ENCODE data around the gene HLA-DRA. TPM values are rescaled to one million over a fixed set of nuclear protein-coding genes. Genes with fewer than 3 reads are reported as not detected.

HLA-DRA gene
- total RNA-seq, 1 donor from 2014 or later: 158 TPM

GRCh38 chr6:32436186-32436585, 3.5 kb upstream of the HLA-DRA start:
- TF ChIP-seq CTCF (IDR thresholded peaks at IDR 0.05) (no peak), POLR2A (IDR thresholded peaks at IDR 0.05) (no peak), POLR2AphosphoS5 (IDR thresholded peaks at IDR 0.05; ENCODE audit: insufficient read depth in 1 of 2, low read depth in 1 of 2) (no peak)
- Histone ChIP-seq H3K4me1 (no peaks in the 10 kb centered on the region), H3K9me3 (no peaks in the 10 kb centered on the region), H3K4me3 (no peak overlapping the region), H3K36me3 (no peaks in the 10 kb centered on the region), H3K27ac (no peak overlapping the region), H3K27me3 (no peaks in the 10 kb centered on the region)
- DNase-seq (ENCODE audit: extremely low spot score in 2 of 2): no peak
- intact Hi-C loops (cut with DNase I): no loop called here

GRCh38 chr6:32436995-32437836, 2.5 kb upstream of the HLA-DRA start:
- H3K36me3 ChIP-seq: no peaks in the 10 kb centered on the region
- H3K9me3 ChIP-seq: no peaks in the 10 kb centered on the region
- no peak overlapping the region for H3K27ac ChIP-seq
- TF ChIP-seq POLR2AphosphoS5 (IDR thresholded peaks at IDR 0.05; ENCODE audit: insufficient read depth in 1 of 2, low read depth in 1 of 2) (no peak), POLR2A (IDR thresholded peaks at IDR 0.05) (no peak), CTCF (IDR thresholded peaks at IDR 0.05) (no peak)
- intact Hi-C loops (cut with DNase I): no loop called here
- no peaks in the 10 kb centered on the region for H3K4me1 ChIP-seq
- DNase-seq (ENCODE audit: extremely low spot score in 2 of 2): no peak
- H3K27me3 ChIP-seq: no peaks in the 10 kb centered on the region
- no peak overlapping the region for H3K4me3 ChIP-seq

- no peaks in the 10 kb centered on the region for H3K36me3 ChIP-seq
- H3K27me3 ChIP-seq: no peaks in the 10 kb centered on the region
- H3K27ac ChIP-seq: peak overlapping the region; percentile 43
- no peak for TF ChIP-seq POLR2AphosphoS5 (IDR thresholded peaks at IDR 0.05; ENCODE audit: insufficient read depth in 1 of 2, low read depth in 1 of 2)
- intact Hi-C loops (cut with DNase I): no loop called here
- H3K9me3 ChIP-seq: no peaks in the 10 kb centered on the region
- DNase-seq (ENCODE audit: extremely low spot score in 2 of 2): no peak
- no peaks in the 10 kb centered on the region for H3K4me1 ChIP-seq
- no peak overlapping the region for H3K4me3 ChIP-seq
Measured at GRCh38 chr6:32439139-32439538, 548 bp upstream of the HLA-DRA start.

GRCh38 chr6:32442243-32442667, 2.6 kb downstream of the HLA-DRA start:
- Histone ChIP-seq H3K36me3 (no peaks in the 10 kb centered on the region), H3K9me3 (no peaks in the 10 kb centered on the region), H3K27ac (no peak overlapping the region), H3K4me3 (no peak overlapping the region), H3K27me3 (no peaks in the 10 kb centered on the region), H3K4me1 (no peaks in the 10 kb centered on the region)
- intact Hi-C loops (cut with DNase I): no loop called here
- TF ChIP-seq POLR2A (IDR thresholded peaks at IDR 0.05): no peak
- TF ChIP-seq POLR2AphosphoS5 (IDR thresholded peaks at IDR 0.05; ENCODE audit: insufficient read depth in 1 of 2, low read depth in 1 of 2): no peak
- no peak for TF ChIP-seq CTCF (IDR thresholded peaks at IDR 0.05)
- no peak for DNase-seq (ENCODE audit: extremely low spot score in 2 of 2)

GRCh38 chr6:32442977-32443552, 3.4 kb downstream of the HLA-DRA start:
- H3K27me3 ChIP-seq: no peaks in the 10 kb centered on the region

More at GRCh38 chr6:32442977-32443552, 3.4 kb downstream of the HLA-DRA start:
- Histone ChIP-seq H3K36me3 (no peaks in the 10 kb centered on the region), H3K4me3 (no peak overlapping the region), H3K9me3 (no peaks in the 10 kb centered on the region), H3K4me1 (no peaks in the 10 kb centered on the region), H3K27ac (no peak overlapping the region)
- no peak for DNase-seq (ENCODE audit: extremely low spot score in 2 of 2)
- TF ChIP-seq CTCF (IDR thresholded peaks at IDR 0.05) (no peak), POLR2A (IDR thresholded peaks at IDR 0.05) (no peak), POLR2AphosphoS5 (IDR thresholded peaks at IDR 0.05; ENCODE audit: insufficient read depth in 1 of 2, low read depth in 1 of 2) (no peak)
- intact Hi-C loops (cut with DNase I): no loop called here

Measured in vagina (tissue), 2 donors.